ENCODE results near the gene CYP2U1. TPM values are rescaled to one million over a fixed set of nuclear protein-coding genes. Genes with fewer than 3 reads are reported as not detected.
A peak's percentile ranks its signal among the peaks of the same experiment; 100 is the strongest.
"Not testable (repeated sequence)": the region's sequence is repeated elsewhere in the genome, so short reads cannot be mapped to it uniquely, and the experiment has no call there.

Gene CYP2U1
- total RNA-seq, 1 experiment from 2014 or later, result 9.5 TPM

- no peak for DNase-seq (ENCODE audit: low read depth, low spot score)
- in situ Hi-C loops (cut with HindIII; ENCODE audit: low pct_unique_long_range_greater_than_20kb, low sequenced_read_pairs), result loop anchor here (25.0 kb wide), 1 partner anchor 146 kb away; no protein-coding TSS in a partner anchor
These were observed 23.0 kb upstream of the CYP2U1 start for GRCh38 chr4:107908377-107908776.

GRCh38 chr4:107913283-107913899, 18.0 kb upstream of the CYP2U1 start:
- in situ Hi-C loops (cut with HindIII; ENCODE audit: low pct_unique_long_range_greater_than_20kb, low sequenced_read_pairs), result loop anchor here (25.0 kb wide), 1 partner anchor 151 kb away; no protein-coding TSS in a partner anchor
- DNase-seq (ENCODE audit: low read depth, low spot score), result peak; percentile 73

GRCh38 chr4:107915220-107915619, 16.1 kb upstream of the CYP2U1 start:
- in situ Hi-C loops (cut with HindIII; ENCODE audit: low pct_unique_long_range_greater_than_20kb, low sequenced_read_pairs), result loop anchor here (25.0 kb wide), 1 partner anchor 153 kb away; no protein-coding TSS in a partner anchor
- DNase-seq (ENCODE audit: low read depth, low spot score), result no peak

GRCh38 chr4:107916623-107917022, 14.7 kb upstream of the CYP2U1 start:
- in situ Hi-C loops (cut with HindIII; ENCODE audit: low pct_unique_long_range_greater_than_20kb, low sequenced_read_pairs), result loop anchor here (25.0 kb wide), 1 partner anchor 154 kb away; no protein-coding TSS in a partner anchor
- no peak for DNase-seq (ENCODE audit: low read depth, low spot score)

- in situ Hi-C loops (cut with HindIII; ENCODE audit: low pct_unique_long_range_greater_than_20kb, low sequenced_read_pairs), result loop anchor here (25.0 kb wide), 1 partner anchor 155 kb away; no protein-coding TSS in a partner anchor
- no peak for DNase-seq (ENCODE audit: low read depth, low spot score)
These were observed 13.8 kb upstream of the CYP2U1 start for GRCh38 chr4:107917500-107917899.

GRCh38 chr4:107922486-107923473, 8.6 kb upstream of the CYP2U1 start:
- DNase-seq (ENCODE audit: low read depth, low spot score), result no peak
- in situ Hi-C loops (cut with HindIII; ENCODE audit: low pct_unique_long_range_greater_than_20kb, low sequenced_read_pairs), result loop anchor here (25.0 kb wide), 1 partner anchor 160 kb away; no protein-coding TSS in a partner anchor

GRCh38 chr4:107925713-107926112, 5.6 kb upstream of the CYP2U1 start:
- DNase-seq (ENCODE audit: low read depth, low spot score); in situ Hi-C loops (cut with HindIII; ENCODE audit: low pct_unique_long_range_greater_than_20kb, low sequenced_read_pairs): not testable (repeated sequence)

GRCh38 chr4:107926875-107927274, 4.5 kb upstream of the CYP2U1 start:
- DNase-seq (ENCODE audit: low read depth, low spot score); in situ Hi-C loops (cut with HindIII; ENCODE audit: low pct_unique_long_range_greater_than_20kb, low sequenced_read_pairs): not testable (repeated sequence)

- in situ Hi-C loops (cut with HindIII; ENCODE audit: low pct_unique_long_range_greater_than_20kb, low sequenced_read_pairs), result no loop called here
- no peak for DNase-seq (ENCODE audit: low read depth, low spot score)
These were observed 499 bp downstream of the CYP2U1 start for GRCh38 chr4:107931775-107932321.

GRCh38 chr4:107935246-107935645, 3.9 kb downstream of the CYP2U1 start:
- in situ Hi-C loops (cut with HindIII; ENCODE audit: low pct_unique_long_range_greater_than_20kb, low sequenced_read_pairs), result no loop called here

GRCh38 chr4:107937040-107937439, 5.7 kb downstream of the CYP2U1 start:
- DNase-seq (ENCODE audit: low read depth, low spot score), result no peak
- in situ Hi-C loops (cut with HindIII; ENCODE audit: low pct_unique_long_range_greater_than_20kb, low sequenced_read_pairs), result no loop called here

More at GRCh38 chr4:107935246-107935645, 3.9 kb downstream of the CYP2U1 start:
- no peak for DNase-seq (ENCODE audit: low read depth, low spot score)

GRCh38 chr4:107939307-107939706, 8.0 kb downstream of the CYP2U1 start:
- no peak for DNase-seq (ENCODE audit: low read depth, low spot score)
- in situ Hi-C loops (cut with HindIII; ENCODE audit: low pct_unique_long_range_greater_than_20kb, low sequenced_read_pairs), result no loop called here

- DNase-seq (ENCODE audit: low read depth, low spot score), result no peak
- in situ Hi-C loops (cut with HindIII; ENCODE audit: low pct_unique_long_range_greater_than_20kb, low sequenced_read_pairs), result no loop called here
These were observed 14.5 kb downstream of the CYP2U1 start for GRCh38 chr4:107945809-107946208.

GRCh38 chr4:107950746-107951540, 19.6 kb downstream of the CYP2U1 start:
- in situ Hi-C loops (cut with HindIII; ENCODE audit: low pct_unique_long_range_greater_than_20kb, low sequenced_read_pairs), result no loop called here
- DNase-seq (ENCODE audit: low read depth, low spot score), result no peak

GRCh38 chr4:107951551-107951950, 20.2 kb downstream of the CYP2U1 start:
- DNase-seq (ENCODE audit: low read depth, low spot score), result no peak
- in situ Hi-C loops (cut with HindIII; ENCODE audit: low pct_unique_long_range_greater_than_20kb, low sequenced_read_pairs), result no loop called here

GRCh38 chr4:107956011-107956410, 24.7 kb downstream of the CYP2U1 start:
- no peak for DNase-seq (ENCODE audit: low read depth, low spot score)
- in situ Hi-C loops (cut with HindIII; ENCODE audit: low pct_unique_long_range_greater_than_20kb, low sequenced_read_pairs), result no loop called here

GRCh38 chr4:107966903-107967302, 35.6 kb downstream of the CYP2U1 start:
- DNase-seq (ENCODE audit: low read depth, low spot score), result no peak
- in situ Hi-C loops (cut with HindIII; ENCODE audit: low pct_unique_long_range_greater_than_20kb, low sequenced_read_pairs), result no loop called here

Measured in SK-MEL-5 (cell line).